ENCODE measurements around the gene PRDX3. TPM values are rescaled to one million over a fixed set of nuclear protein-coding genes. Genes with fewer than 3 reads are reported as not detected.

PRDX3 gene
- total RNA-seq, 1 experiment from 2014 or later = 293 TPM

- Histone ChIP-seq H2AFZ (ENCODE audit: low read length) (no peak overlapping the region), H4K20me1 (ENCODE audit: insufficient read depth, low read depth, low read length) (no peaks in the 10 kb centered on the region), H3K4me3 (ENCODE audit: low read length) (no peak overlapping the region), H3K4me2 (ENCODE audit: low read depth, low read length, poor library complexity, severe bottlenecking) (no peak overlapping the region), H3K27ac (ENCODE audit: low read length) (no peak overlapping the region), H3K9ac (ENCODE audit: low read length) (no peak overlapping the region), H3K9me3 (ENCODE audit: low read length) (no peaks in the 10 kb centered on the region), H3K27me3 (ENCODE audit: low read length) (no peaks in the 10 kb centered on the region), H3K4me1 (ENCODE audit: low read length) (peaks cover 36% of the 10 kb centered on the region), H3K9me2 (replicated peaks; ENCODE audit: insufficient read depth, low read length) (no peaks in the 10 kb centered on the region), H3K36me3 (ENCODE audit: insufficient read depth, low read length) (no peaks in the 10 kb centered on the region), H3K79me2 (ENCODE audit: low read length) (no peaks in the 10 kb centered on the region)
- no peak for DNase-seq
These were observed 39.4 kb upstream of the PRDX3 start for GRCh38 chr10:119217991-119218490.

DNA sequence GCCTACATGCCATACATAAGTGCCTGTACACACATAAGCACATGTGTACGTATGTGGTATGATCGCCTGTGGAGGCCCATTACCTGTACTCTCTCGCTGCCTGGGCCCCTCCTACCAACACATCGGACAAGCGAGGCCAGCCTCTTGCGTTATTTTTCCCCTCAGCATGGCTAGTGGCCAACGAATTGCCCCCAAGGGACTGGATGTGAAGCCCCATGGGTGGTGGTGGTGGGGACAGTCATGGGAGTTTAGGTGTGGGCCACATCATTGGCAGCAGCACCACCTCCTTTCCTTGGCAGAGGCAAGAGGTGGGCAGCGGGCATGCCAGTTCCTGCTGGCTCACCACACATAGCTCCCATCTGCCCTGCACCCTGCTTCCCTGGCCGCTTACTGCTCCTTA lies 38.8 kb upstream of the PRDX3 start:
- Histone ChIP-seq H3K9me2 (replicated peaks; ENCODE audit: insufficient read depth, low read length) (no peaks in the 10 kb centered on the region), H3K36me3 (ENCODE audit: insufficient read depth, low read length) (no peaks in the 10 kb centered on the region)
- DNase-seq = no peak

GRCh38 chr10:119216127-119216526 lies 37.5 kb upstream of the PRDX3 start:
- Histone ChIP-seq H3K9ac (ENCODE audit: low read length) (no peak overlapping the region), H3K9me2 (replicated peaks; ENCODE audit: insufficient read depth, low read length) (no peaks in the 10 kb centered on the region), H2AFZ (ENCODE audit: low read length) (no peak overlapping the region), H3K4me3 (ENCODE audit: low read length) (no peak overlapping the region), H3K9me3 (ENCODE audit: low read length) (no peaks in the 10 kb centered on the region), H4K20me1 (ENCODE audit: insufficient read depth, low read depth, low read length) (no peaks in the 10 kb centered on the region), H3K4me2 (ENCODE audit: low read depth, low read length, poor library complexity, severe bottlenecking) (peak overlapping the region; percentile 18), H3K36me3 (ENCODE audit: insufficient read depth, low read length) (no peaks in the 10 kb centered on the region), H3K27ac (ENCODE audit: low read length) (no peak overlapping the region), H3K4me1 (ENCODE audit: low read length) (peaks cover 17% of the 10 kb centered on the region), H3K27me3 (ENCODE audit: low read length) (no peaks in the 10 kb centered on the region), H3K79me2 (ENCODE audit: low read length) (no peaks in the 10 kb centered on the region)
- DNase-seq = no peak

More for the DNA sequence above, 38.8 kb upstream of the PRDX3 start:
- Histone ChIP-seq H3K9me3 (ENCODE audit: low read length) (no peaks in the 10 kb centered on the region), H2AFZ (ENCODE audit: low read length) (no peak overlapping the region), H3K4me3 (ENCODE audit: low read length) (no peak overlapping the region), H3K27me3 (ENCODE audit: low read length) (no peaks in the 10 kb centered on the region), H3K27ac (ENCODE audit: low read length) (no peak overlapping the region), H3K9ac (ENCODE audit: low read length) (no peak overlapping the region), H3K4me2 (ENCODE audit: low read depth, low read length, poor library complexity, severe bottlenecking) (no peak overlapping the region), H4K20me1 (ENCODE audit: insufficient read depth, low read depth, low read length) (no peaks in the 10 kb centered on the region), H3K4me1 (ENCODE audit: low read length) (peaks cover 29% of the 10 kb centered on the region), H3K79me2 (ENCODE audit: low read length) (no peaks in the 10 kb centered on the region)

GRCh38 chr10:119215371-119215770 lies 36.8 kb upstream of the PRDX3 start:
- Histone ChIP-seq H2AFZ (ENCODE audit: low read length) (no peak overlapping the region), H3K27ac (ENCODE audit: low read length) (no peak overlapping the region), H3K4me3 (ENCODE audit: low read length) (no peak overlapping the region), H3K27me3 (ENCODE audit: low read length) (no peaks in the 10 kb centered on the region), H4K20me1 (ENCODE audit: insufficient read depth, low read depth, low read length) (no peaks in the 10 kb centered on the region), H3K9me2 (replicated peaks; ENCODE audit: insufficient read depth, low read length) (no peaks in the 10 kb centered on the region), H3K4me1 (ENCODE audit: low read length) (peaks cover 11% of the 10 kb centered on the region), H3K9me3 (ENCODE audit: low read length) (no peaks in the 10 kb centered on the region), H3K9ac (ENCODE audit: low read length) (no peak overlapping the region), H3K79me2 (ENCODE audit: low read length) (no peaks in the 10 kb centered on the region), H3K36me3 (ENCODE audit: insufficient read depth, low read length) (no peaks in the 10 kb centered on the region), H3K4me2 (ENCODE audit: low read depth, low read length, poor library complexity, severe bottlenecking) (peak overlapping the region; percentile 18)
- no peak for DNase-seq

DNA sequence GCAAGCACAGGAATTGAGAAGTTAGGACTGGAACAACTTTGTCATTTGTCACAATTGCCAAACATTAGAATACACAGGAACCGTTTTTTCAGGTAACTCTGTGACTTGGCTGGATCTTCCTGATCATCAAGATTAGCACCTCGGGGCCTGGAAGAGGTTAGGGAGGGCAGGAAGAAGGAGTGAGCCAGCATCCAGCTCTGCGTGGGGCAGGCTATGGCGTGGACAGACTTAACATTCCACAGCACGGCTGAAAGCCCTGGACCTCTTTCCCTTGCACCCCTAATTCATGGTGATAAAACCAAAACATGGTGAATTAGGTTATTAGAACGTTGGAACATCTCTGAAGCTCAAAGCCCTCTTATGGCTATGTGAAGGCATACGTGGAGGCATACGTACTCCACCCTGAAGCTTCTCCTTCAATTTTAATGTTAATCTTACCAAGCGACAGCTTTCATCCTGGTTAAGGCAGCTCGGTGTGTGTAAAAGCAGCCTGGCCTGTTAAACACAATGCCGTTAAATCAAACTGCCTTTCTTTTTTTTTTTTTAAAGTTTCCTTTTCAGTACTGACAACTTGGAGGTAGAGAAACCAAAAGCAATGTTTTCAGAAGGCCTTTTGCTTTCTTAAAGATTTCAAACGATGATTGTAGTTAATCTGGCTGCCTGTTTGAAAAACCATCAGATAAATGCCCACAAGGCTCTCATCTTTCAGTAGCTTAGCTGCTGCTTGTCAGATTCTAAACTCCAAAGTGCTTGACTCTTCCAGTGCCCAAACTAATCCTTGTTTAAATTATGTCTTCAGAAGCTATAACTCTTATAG lies 33.2 kb upstream of the PRDX3 start:
- no peak overlapping the region for H3K9ac ChIP-seq (ENCODE audit: low read length)
- H3K4me3 ChIP-seq (ENCODE audit: low read length) = no peak overlapping the region
- H3K27ac ChIP-seq (ENCODE audit: low read length) = no peak overlapping the region
- no peak overlapping the region for H3K4me2 ChIP-seq (ENCODE audit: low read depth, low read length, poor library complexity, severe bottlenecking)
- H2AFZ ChIP-seq (ENCODE audit: low read length) = no peak overlapping the region
- H3K9me3 ChIP-seq (ENCODE audit: low read length) = no peaks in the 10 kb centered on the region
- no peaks in the 10 kb centered on the region for H4K20me1 ChIP-seq (ENCODE audit: insufficient read depth, low read depth, low read length)
- no peaks in the 10 kb centered on the region for H3K9me2 ChIP-seq (replicated peaks; ENCODE audit: insufficient read depth, low read length)
- no peak for DNase-seq
- no peaks in the 10 kb centered on the region for H3K27me3 ChIP-seq (ENCODE audit: low read length)
- H3K79me2 ChIP-seq (ENCODE audit: low read length) = no peaks in the 10 kb centered on the region
- H3K36me3 ChIP-seq (ENCODE audit: insufficient read depth, low read length) = no peaks in the 10 kb centered on the region
- H3K4me1 ChIP-seq (ENCODE audit: low read length) = peaks cover 35% of the 10 kb centered on the region

GRCh38 chr10:119211176-119211575 lies 32.6 kb upstream of the PRDX3 start:
- Histone ChIP-seq H3K27me3 (ENCODE audit: low read length) (no peaks in the 10 kb centered on the region), H3K4me2 (ENCODE audit: low read depth, low read length, poor library complexity, severe bottlenecking) (no peak overlapping the region), H3K79me2 (ENCODE audit: low read length) (no peaks in the 10 kb centered on the region), H3K9ac (ENCODE audit: low read length) (no peak overlapping the region), H3K4me3 (ENCODE audit: low read length) (no peak overlapping the region), H3K9me2 (replicated peaks; ENCODE audit: insufficient read depth, low read length) (no peaks in the 10 kb centered on the region), H3K4me1 (ENCODE audit: low read length) (peaks cover 39% of the 10 kb centered on the region), H2AFZ (ENCODE audit: low read length) (no peak overlapping the region), H3K9me3 (ENCODE audit: low read length) (no peaks in the 10 kb centered on the region), H3K27ac (ENCODE audit: low read length) (no peak overlapping the region), H3K36me3 (ENCODE audit: insufficient read depth, low read length) (no peaks in the 10 kb centered on the region), H4K20me1 (ENCODE audit: insufficient read depth, low read depth, low read length) (no peaks in the 10 kb centered on the region)
- no peak for DNase-seq

DNA sequence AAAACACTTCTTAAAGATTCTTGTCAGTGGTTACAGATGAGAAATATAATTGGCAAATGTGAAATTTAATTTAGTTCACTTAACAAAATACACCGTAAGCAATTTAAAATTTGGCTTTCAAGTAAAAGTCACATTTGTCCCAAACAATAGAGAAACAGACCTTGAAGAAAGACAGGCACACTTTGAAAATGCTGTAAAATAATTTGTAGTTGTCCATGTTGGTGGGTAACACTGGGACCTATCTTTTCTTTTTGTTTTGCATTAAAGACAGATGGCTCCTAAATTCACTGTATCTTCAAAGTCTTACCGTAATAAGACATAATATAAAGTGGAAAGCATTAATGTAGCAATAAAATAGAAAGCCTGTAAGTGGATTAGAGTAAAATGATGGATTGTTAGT lies 32.0 kb upstream of the PRDX3 start:
- H3K9me3 ChIP-seq (ENCODE audit: low read length) = no peaks in the 10 kb centered on the region
- no peaks in the 10 kb centered on the region for H3K27me3 ChIP-seq (ENCODE audit: low read length)
- no peak for DNase-seq
- H3K36me3 ChIP-seq (ENCODE audit: insufficient read depth, low read length) = no peaks in the 10 kb centered on the region
- H2AFZ ChIP-seq (ENCODE audit: low read length) = no peak overlapping the region
- no peaks in the 10 kb centered on the region for H3K9me2 ChIP-seq (replicated peaks; ENCODE audit: insufficient read depth, low read length)
- peaks cover 38% of the 10 kb centered on the region for H3K4me1 ChIP-seq (ENCODE audit: low read length)
- no peak overlapping the region for H3K4me3 ChIP-seq (ENCODE audit: low read length)
- no peaks in the 10 kb centered on the region for H3K79me2 ChIP-seq (ENCODE audit: low read length)
- H3K9ac ChIP-seq (ENCODE audit: low read length) = no peak overlapping the region
- no peaks in the 10 kb centered on the region for H4K20me1 ChIP-seq (ENCODE audit: insufficient read depth, low read depth, low read length)
- no peak overlapping the region for H3K4me2 ChIP-seq (ENCODE audit: low read depth, low read length, poor library complexity, severe bottlenecking)
- no peak overlapping the region for H3K27ac ChIP-seq (ENCODE audit: low read length)

GRCh38 chr10:119209736-119210355 lies 31.2 kb upstream of the PRDX3 start:
- no peak overlapping the region for H3K27ac ChIP-seq (ENCODE audit: low read length)

More at GRCh38 chr10:119209736-119210355, 31.2 kb upstream of the PRDX3 start:
- Histone ChIP-seq H3K27me3 (ENCODE audit: low read length) (no peaks in the 10 kb centered on the region), H3K4me3 (ENCODE audit: low read length) (peak overlapping the region; percentile 90; the same call in 1 of the 2 replicates), H3K9me3 (ENCODE audit: low read length) (no peaks in the 10 kb centered on the region), H4K20me1 (ENCODE audit: insufficient read depth, low read depth, low read length) (no peaks in the 10 kb centered on the region), H3K9me2 (replicated peaks; ENCODE audit: insufficient read depth, low read length) (no peaks in the 10 kb centered on the region), H3K36me3 (ENCODE audit: insufficient read depth, low read length) (no peaks in the 10 kb centered on the region), H3K4me2 (ENCODE audit: low read depth, low read length, poor library complexity, severe bottlenecking) (peak overlapping the region; percentile 96), H2AFZ (ENCODE audit: low read length) (0 out of 2 replicates have a peak overlapping the region, but pooled peaks have one; percentile 52), H3K4me1 (ENCODE audit: low read length) (peaks cover 31% of the 10 kb centered on the region), H3K79me2 (ENCODE audit: low read length) (no peaks in the 10 kb centered on the region), H3K9ac (ENCODE audit: low read length) (peak overlapping the region; percentile 78)
- no peak for DNase-seq
